NCI-H2171 (cell line): ENCODE results near the gene CHST11.
"Not testable (repeated sequence)": the region's sequence is repeated elsewhere in the genome, so short reads cannot be mapped to it uniquely, and the experiment has no call there.

Experiments
- DNase-seq: peaks from one replicate; lab custom pipeline; 2025; lab: John Stamatoyannopoulos, UW

The CHST11 gene

DNA sequence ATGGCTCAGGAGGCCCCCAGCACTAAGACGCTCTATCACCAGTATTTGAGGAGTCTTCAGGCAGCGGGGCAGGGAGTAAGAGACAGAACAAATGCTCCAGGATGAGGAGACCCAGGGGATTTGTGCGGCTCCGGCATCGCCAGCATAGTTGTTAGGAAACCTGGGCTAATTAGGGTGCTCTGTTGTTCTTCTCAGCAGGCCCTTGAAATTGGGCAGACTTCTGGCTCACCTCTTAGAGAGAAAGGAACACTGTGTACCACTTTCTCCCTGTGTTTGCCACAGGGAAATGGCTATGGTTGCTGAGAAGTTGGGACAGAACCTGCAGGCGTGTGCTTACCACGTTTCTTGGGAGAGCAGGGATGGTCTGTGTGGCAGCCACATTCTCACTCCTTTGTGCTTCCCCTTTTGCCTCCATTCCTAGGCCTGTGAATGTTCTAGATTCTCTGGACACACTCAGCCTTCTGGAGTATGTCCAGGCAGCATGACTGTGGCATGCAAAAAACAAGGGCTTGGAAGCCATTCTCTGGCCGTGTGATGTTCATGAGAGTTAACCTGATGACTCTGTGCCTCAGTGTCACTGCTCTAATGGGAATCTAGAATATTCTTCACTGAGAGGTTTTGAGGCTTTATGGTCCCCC is 109.0 kb downstream of the CHST11 start:
- no peak for DNase-seq

DNA sequence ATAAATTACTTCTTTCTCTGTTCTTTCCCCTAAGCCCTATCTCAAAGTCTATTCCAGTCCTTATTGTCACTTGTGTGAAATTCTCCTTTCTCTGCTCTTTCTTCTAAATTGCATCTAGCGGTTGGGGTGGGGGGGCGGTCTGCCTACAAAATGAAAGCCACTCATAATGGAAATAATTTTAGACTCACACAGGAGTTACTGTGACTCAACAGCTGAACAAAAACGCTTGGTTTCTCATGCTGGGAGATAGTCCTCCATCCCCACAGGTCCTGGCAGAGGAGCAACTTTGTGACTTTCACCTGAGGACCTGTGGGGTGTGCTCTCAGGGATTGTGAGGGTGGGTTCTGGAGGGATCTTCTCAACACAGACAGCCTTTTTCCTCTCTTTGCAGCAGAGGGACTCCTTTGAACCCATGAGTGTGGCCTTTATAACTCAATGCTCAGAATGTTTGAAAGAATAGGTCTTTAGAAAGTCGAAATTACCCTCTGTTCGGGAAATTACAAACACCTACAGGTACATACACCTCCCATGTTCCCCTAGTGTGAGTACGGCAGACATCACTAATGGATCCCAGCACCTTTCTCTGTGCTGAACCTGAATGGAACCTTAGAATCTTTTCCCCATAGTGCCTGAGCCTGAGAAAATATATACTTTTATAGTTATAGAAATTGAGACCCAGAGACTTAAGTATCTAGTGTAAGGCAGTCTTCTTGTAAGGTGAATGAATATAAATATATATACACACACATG is 109.7 kb downstream of the CHST11 start:
- DNase-seq, result no peak

DNA sequence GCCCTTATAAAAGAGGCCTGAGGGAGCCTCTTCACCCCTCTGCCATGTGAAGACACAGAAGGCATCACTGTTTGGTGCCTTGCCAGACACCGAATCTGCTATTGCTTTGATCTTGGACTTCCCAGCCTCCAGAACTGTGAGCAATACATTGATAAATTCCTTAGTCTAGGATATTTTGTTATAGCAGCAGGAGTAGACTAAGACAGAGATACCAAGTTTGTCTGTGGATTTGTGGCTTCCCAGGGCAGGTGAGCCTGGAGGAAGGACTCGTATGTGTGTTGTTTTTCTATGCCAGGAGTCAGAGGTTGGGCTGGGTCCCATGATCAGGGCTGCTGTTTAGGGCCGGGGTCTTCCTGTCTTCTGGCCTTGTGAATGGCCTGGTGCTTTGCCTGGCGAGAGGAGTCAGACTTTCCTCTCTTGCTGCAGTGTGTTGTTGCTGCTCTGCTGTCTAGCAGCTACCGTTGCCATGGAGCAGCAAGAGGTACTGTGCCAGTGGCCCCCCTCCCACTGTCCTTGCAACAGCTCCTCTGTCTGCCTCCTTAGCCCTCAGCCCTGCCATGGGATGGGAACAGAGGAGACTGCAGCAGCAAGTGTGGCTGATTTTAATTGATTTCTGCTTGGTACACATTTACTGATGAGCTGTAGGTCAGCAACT is 111.2 kb downstream of the CHST11 start:
- no peak for DNase-seq

DNA sequence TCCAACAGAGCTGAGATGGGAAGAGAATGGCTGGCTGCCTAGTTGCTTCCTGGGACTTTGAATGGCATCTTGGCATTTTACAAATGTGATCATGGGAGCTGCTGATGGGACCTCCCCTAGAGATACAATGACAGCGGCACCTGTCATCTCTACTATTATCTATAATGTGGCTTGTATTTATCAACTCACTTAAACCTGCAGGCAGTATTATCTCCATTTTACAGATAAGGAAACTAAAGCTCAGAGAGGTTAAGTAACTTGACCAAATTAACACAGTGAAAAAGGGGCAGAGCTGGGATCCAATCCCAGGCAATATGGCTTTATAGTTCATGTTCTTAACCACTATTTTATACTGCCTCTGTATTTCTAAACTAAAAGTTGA is 111.7 kb downstream of the CHST11 start:
- no peak for DNase-seq

DNA sequence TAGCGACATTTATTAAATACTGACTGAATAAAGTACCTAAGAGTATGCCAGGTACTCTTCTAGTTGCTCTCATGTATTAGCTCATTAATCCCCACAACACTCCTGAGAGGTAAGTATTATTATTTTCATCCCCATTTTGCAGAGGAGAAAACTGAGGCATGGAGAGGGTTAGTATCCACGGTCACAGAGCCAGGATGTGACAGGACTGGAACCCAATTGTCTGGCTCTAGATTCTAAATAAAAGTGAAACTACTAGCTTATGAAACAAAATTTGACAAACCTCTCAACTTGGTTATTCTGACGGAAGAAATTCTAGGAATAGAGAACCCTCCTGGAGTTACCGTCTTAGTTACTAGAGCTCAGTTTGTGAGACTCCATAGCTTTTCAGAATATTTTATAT is 112.2 kb downstream of the CHST11 start:
- no peak for DNase-seq

DNA sequence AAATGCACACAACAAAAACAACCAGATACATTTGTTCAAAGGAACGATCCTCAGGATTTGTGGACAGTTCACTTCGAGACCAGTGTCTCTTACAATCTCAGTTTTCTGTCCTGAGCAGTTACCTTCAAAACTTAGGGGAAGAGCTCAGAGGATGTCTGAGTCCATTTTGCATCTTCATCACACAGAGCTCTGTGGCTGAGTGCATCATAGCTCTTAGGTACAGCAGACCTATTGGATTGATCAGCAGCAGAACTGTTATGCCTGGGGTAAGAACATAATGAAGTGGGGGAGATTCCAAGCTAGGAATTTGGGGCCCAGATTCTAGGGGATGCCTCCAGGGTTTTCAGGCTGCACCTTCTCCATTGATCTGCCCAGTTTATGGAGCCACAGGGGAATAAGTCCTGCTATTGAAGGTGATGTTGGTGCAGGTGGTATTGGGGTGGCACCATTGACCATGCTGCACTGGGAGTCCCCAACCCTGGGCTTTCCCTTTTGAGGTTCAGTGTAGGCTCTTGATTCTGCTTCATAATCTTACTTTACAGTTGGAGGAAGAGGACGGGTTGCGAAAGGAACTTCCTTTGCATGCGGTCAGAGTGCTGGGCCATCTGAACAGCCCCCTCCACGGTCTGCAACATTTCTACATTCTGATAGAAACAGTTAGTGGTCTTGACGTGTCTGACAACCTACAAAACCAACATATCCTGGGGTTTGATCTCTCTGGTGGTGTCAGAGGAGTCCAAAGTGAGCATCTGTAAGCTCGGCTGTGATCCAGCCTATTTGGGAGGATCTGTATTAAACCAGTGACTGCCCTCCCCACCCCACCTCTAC is 112.8 kb downstream of the CHST11 start:
- DNase-seq, result no peak

DNA sequence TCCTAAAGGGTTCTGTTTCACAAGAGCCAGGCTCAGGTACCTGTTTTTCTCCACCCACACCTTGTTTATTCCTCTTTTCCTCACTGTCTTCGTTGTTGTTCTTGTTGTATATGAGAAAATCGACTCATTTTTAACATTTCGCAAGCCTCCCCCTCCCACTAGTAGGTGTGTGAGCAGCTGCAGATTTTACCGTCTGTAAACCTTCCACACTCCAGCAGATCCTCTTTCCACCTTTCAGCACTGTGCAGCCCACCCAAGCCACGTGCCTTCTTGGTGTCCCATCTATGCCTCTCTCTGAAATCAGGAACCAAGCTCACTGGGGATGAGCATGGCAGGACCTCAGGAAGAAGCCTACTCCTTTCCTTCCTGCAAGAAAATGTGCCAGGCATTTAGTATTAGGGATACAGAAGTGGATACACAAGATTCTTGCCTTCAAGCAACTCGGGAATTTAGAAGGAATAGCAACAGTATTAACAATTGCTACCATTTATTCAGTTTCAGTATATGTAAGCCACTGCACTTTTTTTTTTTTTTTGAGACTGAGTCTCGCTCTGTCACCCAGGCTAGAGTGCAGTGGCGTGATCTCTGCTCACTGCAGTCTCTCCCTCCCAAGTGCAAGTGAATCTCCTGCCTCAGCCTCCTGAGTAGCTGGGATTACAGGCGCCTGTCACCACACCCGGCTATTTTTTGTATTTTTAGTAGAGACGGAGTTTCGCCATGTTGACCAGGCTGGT is 113.6 kb downstream of the CHST11 start:
- DNase-seq, result no peak

DNA sequence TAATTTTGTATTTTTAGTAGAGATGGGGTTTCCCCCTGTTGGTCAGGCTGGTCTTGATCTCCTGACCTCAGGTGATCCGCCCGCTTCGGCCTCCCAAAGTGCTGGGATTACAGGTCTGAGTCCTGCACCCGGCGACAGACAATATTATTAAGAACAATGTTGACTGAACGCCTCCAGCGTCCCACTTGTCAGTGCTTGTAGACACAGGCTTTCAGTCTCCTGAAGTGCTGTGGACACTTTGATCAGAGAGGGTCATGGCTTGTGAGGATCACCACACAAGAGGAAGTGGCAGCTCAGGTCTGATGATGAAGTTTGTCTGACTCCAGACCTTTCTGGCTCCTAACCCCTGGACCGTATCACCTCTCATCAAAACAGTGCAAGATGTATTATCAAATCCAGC is 114.6 kb downstream of the CHST11 start:
- no peak for DNase-seq

DNA sequence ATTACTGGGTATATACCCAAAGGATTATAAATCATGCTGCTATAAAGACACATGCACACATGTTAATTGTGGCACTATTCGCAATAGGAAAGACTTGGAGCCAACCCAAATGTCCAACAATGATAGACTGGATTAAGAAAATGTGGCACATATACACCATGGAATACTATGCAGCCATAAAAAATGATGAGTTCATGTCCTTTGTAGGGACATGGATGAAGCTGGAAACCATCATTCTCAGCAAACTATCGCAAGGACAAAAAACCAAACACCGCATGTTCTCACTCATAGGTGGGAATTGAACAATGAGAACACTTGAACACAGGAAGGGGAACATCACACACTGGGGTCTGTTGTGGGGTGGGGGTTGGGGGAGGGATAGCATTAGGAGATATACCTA is 117.6 kb downstream of the CHST11 start:
- DNase-seq, result not testable (repeated sequence)

DNA sequence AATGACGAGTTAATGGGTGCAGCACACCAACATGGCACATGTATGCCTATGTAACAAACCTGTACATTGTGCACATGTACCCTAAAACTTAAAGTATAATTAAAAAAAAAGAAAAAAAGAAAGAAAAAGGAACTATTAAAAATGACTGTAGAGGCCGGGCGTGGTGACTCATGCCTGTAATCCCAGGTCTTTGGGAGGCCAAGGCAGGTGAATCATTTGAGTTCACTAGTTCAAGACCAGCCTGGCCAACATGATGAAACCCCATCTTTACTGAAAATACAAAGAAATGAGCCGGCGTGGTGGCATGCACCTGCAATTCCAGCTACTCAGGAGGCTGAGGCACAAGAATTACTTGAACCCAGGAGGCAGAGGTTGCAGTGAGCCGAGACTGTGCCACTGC is 118.0 kb downstream of the CHST11 start:
- DNase-seq, result not testable (repeated sequence)

DNA sequence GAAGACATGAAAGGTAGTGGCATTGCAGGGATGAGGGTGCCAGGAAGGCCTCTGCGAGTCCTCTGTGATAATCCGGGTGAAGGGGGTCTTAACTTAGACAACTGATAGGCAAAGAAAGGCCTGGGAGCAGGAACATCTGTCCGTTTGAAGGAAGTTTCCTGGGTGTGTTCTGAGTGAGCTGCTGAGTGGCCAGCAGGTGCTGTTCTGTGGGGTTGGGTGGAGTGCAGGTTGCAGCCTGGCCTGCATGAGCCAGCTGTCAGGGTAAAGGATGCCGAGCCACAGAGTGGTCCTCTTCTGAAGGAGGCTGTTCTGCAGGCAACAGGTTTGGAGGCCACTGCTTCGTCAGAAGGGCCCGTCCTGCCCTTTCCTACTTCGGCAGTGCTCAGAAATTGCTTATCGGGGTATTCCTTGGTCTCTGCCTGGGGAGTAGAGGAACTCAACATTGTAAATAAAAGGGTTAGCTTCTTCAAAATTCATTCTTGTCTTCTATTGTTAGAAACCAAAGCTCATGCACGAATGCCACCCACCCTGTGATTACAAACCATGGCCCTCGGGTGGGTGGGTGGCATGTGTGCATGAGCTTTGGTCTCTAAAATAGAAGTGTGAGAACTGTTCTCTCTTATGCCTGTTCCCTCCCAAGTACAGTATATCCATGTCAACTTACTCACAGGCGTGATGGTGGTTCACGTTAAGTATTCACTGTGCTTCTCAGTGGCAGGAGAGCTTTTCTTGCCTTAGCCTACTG is 118.9 kb downstream of the CHST11 start:
- no peak for DNase-seq

DNA sequence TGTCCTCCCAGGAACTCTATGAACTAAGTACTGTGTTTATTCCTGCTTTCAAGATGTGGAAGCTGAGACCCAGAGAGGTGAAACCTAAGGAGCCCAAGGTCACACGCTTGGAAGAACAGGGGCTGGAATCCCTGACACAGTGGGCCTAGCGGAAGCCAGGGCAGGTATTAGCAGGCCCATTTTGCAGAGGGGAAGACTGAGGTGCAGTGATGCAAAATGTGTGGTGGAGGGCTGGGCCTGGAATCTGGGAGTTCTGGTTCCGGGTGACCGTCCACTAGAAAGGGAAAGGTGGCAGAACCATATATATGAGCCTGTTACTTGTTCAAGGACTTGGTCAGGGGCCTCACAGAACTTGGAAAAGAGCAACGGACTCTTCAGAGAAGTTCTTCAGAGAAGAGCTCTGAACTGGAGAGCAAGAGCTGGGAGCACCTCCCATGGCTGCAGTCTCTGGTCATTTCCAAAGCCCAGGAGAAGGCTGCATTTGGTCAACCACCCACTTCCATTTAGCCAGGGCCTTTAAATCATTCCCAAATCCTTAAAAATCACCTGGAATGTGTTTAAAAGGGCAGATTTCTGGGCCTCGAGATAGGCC is 119.5 kb downstream of the CHST11 start:
- no peak for DNase-seq

DNA sequence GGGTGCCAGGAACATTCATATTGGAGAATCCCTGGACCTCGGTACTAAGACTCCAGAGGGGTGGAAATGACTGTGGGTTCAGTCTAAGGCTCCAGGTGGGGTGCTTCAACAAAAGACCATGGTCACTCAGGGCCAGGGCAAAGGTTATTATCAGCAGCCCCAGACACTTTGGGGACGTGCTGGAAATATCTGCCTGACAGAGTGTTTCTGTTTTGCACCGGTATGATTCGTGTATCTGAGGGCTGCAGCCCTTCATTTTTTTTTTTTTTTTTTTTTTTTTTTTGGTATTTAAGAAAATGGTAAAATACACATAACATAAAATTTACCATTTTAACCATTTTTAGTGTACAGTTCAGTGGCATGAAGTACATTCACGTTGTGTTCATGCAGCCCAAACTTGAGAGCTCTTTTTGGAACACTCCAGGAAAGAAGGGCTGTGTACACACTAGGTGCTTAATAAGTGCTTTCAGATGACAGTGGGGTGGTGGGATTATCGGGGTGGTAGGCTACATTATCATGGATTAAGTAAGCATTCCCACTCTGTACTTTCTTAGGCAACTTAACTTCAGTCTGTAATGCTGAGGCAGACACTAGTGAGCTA is 120.3 kb downstream of the CHST11 start:
- DNase-seq, result no peak

DNA sequence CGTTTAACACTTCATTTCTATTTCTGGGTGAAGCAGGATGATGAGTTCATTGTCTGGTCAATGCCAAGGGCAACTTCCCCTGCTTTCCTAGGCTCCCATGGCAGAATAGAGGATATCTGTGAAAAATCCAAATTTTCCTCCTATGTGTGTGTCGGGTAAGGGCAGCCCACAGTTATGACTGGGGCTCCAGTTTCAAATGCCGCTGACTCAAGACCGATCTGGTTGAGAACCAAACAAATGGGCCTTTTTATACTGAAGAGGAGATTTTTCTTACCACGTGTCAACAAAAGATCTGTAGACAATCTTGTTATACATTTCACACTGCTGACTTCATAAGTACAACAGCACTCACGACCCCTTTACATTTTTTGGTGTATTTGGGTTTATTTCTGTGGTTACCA is 120.8 kb downstream of the CHST11 start:
- no peak for DNase-seq

DNA sequence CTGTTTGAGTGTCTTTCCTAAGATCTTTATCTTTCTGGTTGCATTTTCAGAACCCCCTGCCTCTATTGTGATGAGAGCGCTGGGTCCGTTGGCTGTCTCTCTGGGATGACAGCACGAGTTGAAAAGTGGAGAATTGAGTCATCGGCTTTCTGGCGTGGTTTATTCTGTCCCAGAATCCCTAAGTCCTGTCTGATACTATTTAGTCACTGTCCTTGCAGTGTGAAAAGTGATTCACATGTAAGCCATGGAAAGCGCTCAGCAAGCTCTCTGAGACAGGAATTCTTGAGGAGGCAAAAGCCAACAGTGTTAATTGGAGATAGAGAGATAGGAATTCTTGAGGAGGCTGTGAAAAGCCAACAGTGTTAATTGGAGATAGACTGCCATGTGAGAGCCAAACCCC is 121.7 kb downstream of the CHST11 start:
- DNase-seq, result no peak

DNA sequence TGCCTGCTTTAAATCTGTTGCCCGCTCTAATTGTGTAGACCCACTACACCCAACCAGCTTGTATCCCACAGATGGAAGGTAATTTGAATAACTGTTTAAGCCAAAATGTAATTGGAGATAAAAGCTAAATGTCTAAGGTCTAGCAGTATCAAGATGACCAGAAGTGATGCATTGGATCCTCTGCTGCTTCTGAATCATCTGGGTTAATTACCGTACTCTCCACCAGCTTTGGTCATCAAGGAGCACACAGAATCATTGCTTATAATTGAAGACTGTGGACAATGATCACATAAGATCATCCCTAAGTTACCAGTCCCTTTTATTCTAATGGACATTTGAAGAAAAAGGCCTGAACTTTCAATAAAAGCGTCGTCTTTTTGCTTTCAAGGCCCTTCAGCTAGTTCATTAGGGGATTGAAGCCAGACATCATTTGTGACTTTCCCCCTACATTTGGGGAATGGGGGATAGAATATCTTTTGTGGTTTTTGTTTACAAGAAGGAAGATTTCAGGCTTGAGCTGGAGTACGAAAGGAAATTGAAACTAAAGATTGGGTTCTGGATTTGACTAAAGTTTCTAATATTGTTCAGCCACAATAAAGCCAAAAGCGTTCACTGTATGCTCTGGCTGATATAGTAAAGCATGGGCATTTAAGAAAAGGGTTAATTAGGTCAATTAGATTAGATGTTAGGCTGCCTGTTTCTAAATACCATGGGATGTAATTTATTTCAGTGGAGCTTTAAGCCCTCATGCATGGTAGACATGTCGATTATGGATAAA is 123.2 kb downstream of the CHST11 start:
- DNase-seq, result no peak

DNA sequence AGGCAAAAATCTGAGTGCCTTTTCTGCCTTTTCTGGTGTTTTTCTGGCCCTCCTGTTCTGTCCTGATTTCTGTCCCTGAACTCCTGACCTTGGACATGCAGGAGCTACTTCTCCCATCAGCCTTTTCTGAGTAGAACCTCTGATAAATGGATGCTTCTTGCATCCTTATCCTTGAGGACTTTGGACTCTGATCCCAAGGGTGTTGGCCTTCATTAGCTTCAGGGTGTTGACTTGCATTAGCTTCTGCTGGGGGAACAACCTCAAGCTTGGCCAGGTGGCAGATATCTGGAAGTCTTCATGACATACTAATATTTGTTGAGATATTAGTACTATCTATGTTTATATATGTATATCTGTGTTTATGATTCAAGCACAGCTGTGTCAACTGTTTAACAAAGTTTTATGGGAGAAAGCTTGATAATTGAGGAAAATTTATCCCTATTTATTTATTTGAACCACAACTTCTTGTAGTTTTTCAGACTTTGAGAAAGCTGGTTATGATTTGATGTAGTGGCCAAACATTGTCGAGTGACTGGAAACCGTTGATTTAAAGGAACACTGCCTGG is 124.3 kb downstream of the CHST11 start:
- DNase-seq, result no peak

DNA sequence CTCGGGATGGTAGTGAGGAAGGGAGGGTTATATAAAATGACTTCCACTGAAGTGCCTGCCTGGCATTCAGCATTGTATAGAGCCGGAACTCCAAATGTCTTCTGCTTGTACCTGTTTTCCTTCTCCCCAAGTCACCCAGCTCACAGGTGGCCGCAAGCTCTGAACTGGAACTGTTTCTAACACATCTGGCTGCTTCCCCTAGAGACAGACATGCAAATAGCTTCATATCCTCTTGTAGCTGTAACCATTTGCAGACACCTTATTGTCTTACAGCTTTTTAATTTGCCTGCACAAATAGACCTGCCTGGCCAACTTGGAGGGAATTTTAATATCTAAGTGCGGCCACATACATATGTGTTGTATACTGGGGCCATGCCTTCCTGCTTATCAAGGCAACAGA is 126.0 kb downstream of the CHST11 start:
- no peak for DNase-seq

DNA sequence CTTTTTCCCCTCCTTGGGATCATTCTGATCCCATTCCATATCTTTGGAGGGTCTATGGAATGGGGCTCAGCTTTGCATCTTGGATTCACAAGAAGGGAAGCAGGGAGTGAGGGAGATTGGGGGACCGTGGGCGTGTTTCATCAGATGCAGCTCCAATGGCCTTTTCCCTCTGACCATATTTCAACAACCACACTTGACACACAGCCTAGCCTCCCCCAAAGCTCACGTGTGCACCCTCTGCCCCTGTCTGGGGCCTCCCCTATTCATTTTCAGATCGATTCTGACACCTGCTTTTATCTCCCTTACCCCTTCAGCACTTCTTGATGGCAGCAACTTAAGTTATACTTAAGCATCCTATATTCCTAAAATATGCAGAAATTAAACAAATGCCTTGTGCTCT is 126.6 kb downstream of the CHST11 start:
- no peak for DNase-seq
